Measurements from ENCODE around the gene THY1.
"Not testable (repeated sequence)": the region's sequence is repeated elsewhere in the genome, so short reads cannot be mapped to it uniquely, and the experiment has no call there.

THY1 gene

GRCh38 chr11:119410501-119410900 is 12.5 kb downstream of the THY1 start:
- peaks cover 27% of the 10 kb centered on the region for H3K4me1 ChIP-seq (ENCODE audit: control insufficient read depth, low read length)
- no peaks in the 10 kb centered on the region; the same call in 1 of the 2 replicates for H3F3A ChIP-seq (ENCODE audit: control insufficient read depth, insufficient read depth)
- H3K9me3 ChIP-seq (ENCODE audit: control insufficient read depth, insufficient read depth, low read length) = no peaks in the 10 kb centered on the region
- no peak overlapping the region for H3K4me3 ChIP-seq (ENCODE audit: low read length)
- no peak for TF ChIP-seq EZH2phosphoT487 (IDR thresholded peaks at IDR 0.05; ENCODE audit: borderline replicate concordance, low read length)
- no peak for TF ChIP-seq CTCF (IDR thresholded peaks at IDR 0.05; ENCODE audit: low read depth, low read length, poor library complexity, severe bottlenecking)
- no peak overlapping the region for H3K27ac ChIP-seq (ENCODE audit: low read depth, low read length)
- no peak overlapping the region for H3K4me2 ChIP-seq (ENCODE audit: low read length)
- no peaks in the 10 kb centered on the region for H4K20me1 ChIP-seq (ENCODE audit: control insufficient read depth, insufficient read depth, low read depth, low read length)
- H3K9me2 ChIP-seq (replicated peaks; ENCODE audit: control insufficient read depth, low read length) = no peaks in the 10 kb centered on the region
- no peaks in the 10 kb centered on the region for H3K27me3 ChIP-seq (ENCODE audit: control insufficient read depth, low read length)
- H3K36me3 ChIP-seq (ENCODE audit: control insufficient read depth, low read length) = no peaks in the 10 kb centered on the region
- H3K79me2 ChIP-seq (ENCODE audit: control insufficient read depth, low read length) = no peaks in the 10 kb centered on the region

DNA sequence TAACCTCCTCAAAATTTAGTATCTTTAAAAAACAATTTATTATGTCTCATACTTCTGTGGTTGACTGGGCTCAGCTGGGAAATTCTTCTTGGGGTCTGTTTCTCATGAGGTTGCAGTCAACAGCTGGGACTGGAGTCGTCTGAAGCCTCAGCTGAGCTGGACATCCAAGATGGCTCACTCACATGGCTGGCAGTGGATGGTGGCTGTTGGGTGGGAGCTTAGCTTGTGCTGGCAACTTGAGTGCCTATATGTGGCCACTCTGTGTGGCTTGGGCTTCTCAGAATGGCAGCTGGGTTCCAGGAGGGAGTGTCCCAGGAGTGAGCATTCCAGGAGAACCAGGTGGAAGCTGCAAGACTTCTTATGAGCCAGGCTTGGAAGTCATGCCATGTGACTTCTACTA is 13.2 kb downstream of the THY1 start:
- peaks cover 5% of the 10 kb centered on the region for H3F3A ChIP-seq (ENCODE audit: control insufficient read depth, insufficient read depth)
- no peaks in the 10 kb centered on the region for H3K9me2 ChIP-seq (replicated peaks; ENCODE audit: control insufficient read depth, low read length)
- no peaks in the 10 kb centered on the region for H3K36me3 ChIP-seq (ENCODE audit: control insufficient read depth, low read length)
- no peak overlapping the region for H3K4me3 ChIP-seq (ENCODE audit: low read length)
- no peak overlapping the region for H3K4me2 ChIP-seq (ENCODE audit: low read length)
- H3K4me1 ChIP-seq (ENCODE audit: control insufficient read depth, low read length) = peaks cover 30% of the 10 kb centered on the region
- no peak overlapping the region for H3K27ac ChIP-seq (ENCODE audit: low read depth, low read length)
- no peaks in the 10 kb centered on the region for H3K27me3 ChIP-seq (ENCODE audit: control insufficient read depth, low read length)
- H3K9me3 ChIP-seq (ENCODE audit: control insufficient read depth, insufficient read depth, low read length) = no peaks in the 10 kb centered on the region
- TF ChIP-seq EZH2phosphoT487 (IDR thresholded peaks at IDR 0.05; ENCODE audit: borderline replicate concordance, low read length) = no peak
- no peak for TF ChIP-seq CTCF (IDR thresholded peaks at IDR 0.05; ENCODE audit: low read depth, low read length, poor library complexity, severe bottlenecking)
- no peaks in the 10 kb centered on the region for H4K20me1 ChIP-seq (ENCODE audit: control insufficient read depth, insufficient read depth, low read depth, low read length)
- H3K79me2 ChIP-seq (ENCODE audit: control insufficient read depth, low read length) = no peaks in the 10 kb centered on the region

DNA sequence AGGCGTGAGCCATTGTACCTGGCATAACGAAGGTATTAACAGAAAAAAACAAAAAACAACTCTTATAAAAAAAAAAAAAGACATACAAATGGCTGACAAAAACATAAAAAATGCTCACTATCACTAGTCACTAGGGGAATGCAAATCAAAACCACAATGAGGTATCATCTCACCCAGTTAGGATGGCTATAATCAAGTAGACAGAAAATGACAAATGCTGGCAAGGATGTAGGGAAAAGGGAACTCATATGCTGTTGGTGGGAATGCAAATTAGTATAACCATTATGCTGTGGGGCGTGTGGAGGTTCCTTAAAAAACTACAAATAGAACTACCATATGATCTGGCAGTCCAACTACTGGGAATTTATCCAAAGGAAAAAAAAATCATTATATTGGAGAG is 17.0 kb downstream of the THY1 start:
- peak overlapping the region; percentile 16; the same call in 1 of the 2 replicates for H3K27ac ChIP-seq (ENCODE audit: low read depth, low read length)

DNA sequence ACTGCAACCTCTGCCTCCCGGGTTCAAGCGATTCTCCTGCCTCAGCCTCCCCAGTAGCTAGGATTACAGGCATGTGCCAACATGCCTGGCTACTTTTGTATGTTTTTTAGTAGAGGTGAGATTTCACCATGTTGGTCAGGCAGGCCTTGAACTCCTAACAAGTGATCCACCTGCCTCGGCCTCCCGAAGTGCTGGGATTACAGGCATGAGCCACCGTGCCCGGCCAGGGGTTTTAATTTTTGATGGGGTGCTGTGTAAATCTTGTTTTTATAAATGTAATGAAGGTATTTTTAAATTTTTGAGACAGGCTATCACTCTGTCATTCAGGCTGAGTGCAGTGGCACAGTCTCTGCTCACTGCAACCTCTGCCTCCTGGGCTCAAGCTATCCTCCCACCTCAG is 17.5 kb downstream of the THY1 start:
- Histone ChIP-seq H3K4me1 (ENCODE audit: control insufficient read depth, low read length) (peaks cover 32% of the 10 kb centered on the region), H3K4me2 (ENCODE audit: low read length) (peak overlapping the region; percentile 51), H3K4me3 (ENCODE audit: low read length) (peak overlapping the region; percentile 32; the same call in 1 of the 2 replicates), H3K27ac (ENCODE audit: low read depth, low read length) (peak overlapping the region; percentile 16; the same call in 1 of the 2 replicates)
- not testable (repeated sequence) for H3K79me2 ChIP-seq (ENCODE audit: control insufficient read depth, low read length); H3K9me3 ChIP-seq (ENCODE audit: control insufficient read depth, insufficient read depth, low read length); H3K36me3 ChIP-seq (ENCODE audit: control insufficient read depth, low read length); H3K9me2 ChIP-seq (replicated peaks; ENCODE audit: control insufficient read depth, low read length); H3K27me3 ChIP-seq (ENCODE audit: control insufficient read depth, low read length); H3F3A ChIP-seq (ENCODE audit: control insufficient read depth, insufficient read depth); H4K20me1 ChIP-seq (ENCODE audit: control insufficient read depth, insufficient read depth, low read depth, low read length)

More for the DNA sequence above, 17.0 kb downstream of the THY1 start:
- Histone ChIP-seq H3K79me2 (ENCODE audit: control insufficient read depth, low read length) (no peaks in the 10 kb centered on the region), H3K36me3 (ENCODE audit: control insufficient read depth, low read length) (peaks cover 1% of the 10 kb centered on the region; the same call in 1 of the 2 replicates), H3K27me3 (ENCODE audit: control insufficient read depth, low read length) (no peaks in the 10 kb centered on the region), H3K9me2 (replicated peaks; ENCODE audit: control insufficient read depth, low read length) (no peaks in the 10 kb centered on the region), H3K4me1 (ENCODE audit: control insufficient read depth, low read length) (peaks cover 32% of the 10 kb centered on the region), H3K4me2 (ENCODE audit: low read length) (peak overlapping the region; percentile 51), H4K20me1 (ENCODE audit: control insufficient read depth, insufficient read depth, low read depth, low read length) (no peaks in the 10 kb centered on the region), H3F3A (ENCODE audit: control insufficient read depth, insufficient read depth) (peaks cover 7% of the 10 kb centered on the region), H3K9me3 (ENCODE audit: control insufficient read depth, insufficient read depth, low read length) (no peaks in the 10 kb centered on the region; the same call in 1 of the 2 replicates), H3K4me3 (ENCODE audit: low read length) (peak overlapping the region; percentile 32)
- TF ChIP-seq EZH2phosphoT487 (IDR thresholded peaks at IDR 0.05; ENCODE audit: borderline replicate concordance, low read length) = no peak
- no peak for TF ChIP-seq CTCF (IDR thresholded peaks at IDR 0.05; ENCODE audit: low read depth, low read length, poor library complexity, severe bottlenecking)

Measured in DOHH2 (cell line).